ENCODE measurements around the gene ADAMTS2. TPM values are rescaled to one million over a fixed set of nuclear protein-coding genes. Genes with fewer than 3 reads are reported as not detected.
A peak's percentile ranks its signal among the peaks of the same experiment; 100 is the strongest.

ADAMTS2 gene
- total and polyA plus RNA-seq, 11 donors: 1.1 to 23.0 (median 5.5) TPM

- no peak for TF ChIP-seq CTCF (IDR thresholded peaks at IDR 0.05)
- no peak for TF ChIP-seq POLR2A (IDR thresholded peaks at IDR 0.05)
- Histone ChIP-seq H3K36me3 (no peaks in the 10 kb centered on the region), H3K4me3 (no peak overlapping the region), H3K27ac (no peak overlapping the region), H3K9me3 (no peaks in the 10 kb centered on the region), H3K4me1 (peaks cover 0 to 8% (median 7%) of the 10 kb centered on the region in 12 donors), H3K27me3 (peaks cover 0 to 13% (median 4%) of the 10 kb centered on the region in 9 donors)
- DNase-seq (peak in 1 of 5 donors; percentile 23), ATAC-seq (no peak)
- 84 to 89% (median 87%) methylated on average over 17 to 20 of the region's 20 CpGs for WGBS, 4 donors
- intact Hi-C loops (cut with DNase I): no loop called here
Observed at GRCh38 chr5:179171816-179172745, 173.2 kb downstream of the ADAMTS2 start.

- H3K27me3 ChIP-seq: peaks cover 0 to 15% (median 4%) of the 10 kb centered on the region in 9 donors
- ATAC-seq (no peak), DNase-seq (peak in 2 of 5 donors; percentile 7 to 26)
- intact Hi-C loops (cut with DNase I): no loop called here
- H3K9me3 ChIP-seq: no peaks in the 10 kb centered on the region
- TF ChIP-seq POLR2A (IDR thresholded peaks at IDR 0.05) (no peak), CTCF (IDR thresholded peaks at IDR 0.05) (no peak)
- H3K36me3 ChIP-seq: no peaks in the 10 kb centered on the region
- no peak overlapping the region for H3K4me3 ChIP-seq
- H3K27ac ChIP-seq: no peak overlapping the region
- 87 to 93% (median 91%) methylated on average over 12 of the region's 12 CpGs for WGBS, 4 donors
- peaks cover 0 to 13% (median 7%) of the 10 kb centered on the region in 12 donors for H3K4me1 ChIP-seq
Observed at GRCh38 chr5:179171251-179171815, 173.9 kb downstream of the ADAMTS2 start.

- peaks cover 0 to 13% (median 7%) of the 10 kb centered on the region in 12 donors for H3K4me1 ChIP-seq
- peak in 2 of 5 donors; percentile 11 to 19 for DNase-seq
- H3K27me3 ChIP-seq: peaks cover 0 to 17% (median 4%) of the 10 kb centered on the region in 9 donors
- TF ChIP-seq CTCF (IDR thresholded peaks at IDR 0.05): no peak
- no peak for TF ChIP-seq POLR2A (IDR thresholded peaks at IDR 0.05)
- H3K27ac ChIP-seq: no peak overlapping the region
- ATAC-seq: no peak
- 69 to 77% (median 70%) methylated on average over 6 of the region's 6 CpGs for WGBS, 4 donors
- intact Hi-C loops (cut with DNase I): no loop called here
- no peak overlapping the region for H3K4me3 ChIP-seq
- no peaks in the 10 kb centered on the region for H3K36me3 ChIP-seq
- no peaks in the 10 kb centered on the region for H3K9me3 ChIP-seq
Observed at GRCh38 chr5:179170606-179171005, 174.7 kb downstream of the ADAMTS2 start.

- TF ChIP-seq CTCF (IDR thresholded peaks at IDR 0.05): no peak
- TF ChIP-seq POLR2A (IDR thresholded peaks at IDR 0.05): no peak
- peaks cover 0 to 17% (median 4%) of the 10 kb centered on the region in 9 donors for H3K27me3 ChIP-seq
- 78 to 91% (median 90%) methylated on average over 1 of the region's 1 CpG for WGBS, 4 donors
- H3K4me1 ChIP-seq: peaks cover 0 to 13% (median 7%) of the 10 kb centered on the region in 12 donors
- H3K27ac ChIP-seq: no peak overlapping the region
- H3K4me3 ChIP-seq: no peak overlapping the region
- intact Hi-C loops (cut with DNase I): loop anchor here in 9 of 10 donors (1.0 to 10.0 kb wide), 8 partner anchors 97 to 323 kb away; partner anchors contain the start of gene ADAMTS2 (in 6 of the 9)
- ATAC-seq: no peak
- H3K9me3 ChIP-seq: no peaks in the 10 kb centered on the region
- no peaks in the 10 kb centered on the region for H3K36me3 ChIP-seq
- no peak for DNase-seq
Observed at GRCh38 chr5:179169836-179170235, 175.4 kb downstream of the ADAMTS2 start.
